ENCODE results near the gene STOX1. TPM values are rescaled to one million over a fixed set of nuclear protein-coding genes. Genes with fewer than 3 reads are reported as not detected.

The STOX1 gene
- total and polyA plus RNA-seq, 10 of the 15 experiments (the other 5 are each of a cell fraction or from before 2014, with no cell fraction given): 0.18 to 1.2 (median 0.67) TPM; not detected in 1

- H3K4me1 ChIP-seq (ENCODE audit: control insufficient read depth, insufficient read depth, low read length): no peaks in the 10 kb centered on the region
- POLR2A ChIA-PET: no interaction called here
- DNase-seq (ENCODE audit: low read depth, low spot score) (no peak), FAIRE-seq (no peak), ATAC-seq (no peak)
- no peak overlapping the region for H3K9ac ChIP-seq (ENCODE audit: control insufficient read depth, insufficient read depth, low read length)
- H3K4me3 ChIP-seq: no peak overlapping the region
- H3K27ac ChIP-seq (ENCODE audit: control insufficient read depth, insufficient read depth): no peak overlapping the region
- H3K36me3 ChIP-seq (ENCODE audit: control insufficient read depth in 2 of 2, insufficient read depth in 2 of 2, low read length in 1 of 2): no peaks in the 10 kb centered on the region
- intact Hi-C loops (cut with micrococcal nuclease; ENCODE audit: unreplicated experiment) (no loop called here), in situ Hi-C loops (cut with MboI) (no loop called here)
- no peaks in the 10 kb centered on the region for H3K79me2 ChIP-seq (ENCODE audit: control insufficient read depth, insufficient read depth, low read length)
- 61% methylated on average over 4 of the region's 4 CpGs for WGBS (ENCODE audit: insufficient coverage, insufficient replicate concordance, low lambda C conversion rate, missing lambda C conversion rate)
- no peaks in the 10 kb centered on the region for H4K20me1 ChIP-seq (ENCODE audit: control insufficient read depth, insufficient read depth)
- no TSS peak for BruUV-seq (replicated peaks)
- no peaks in the 10 kb centered on the region for H3K9me3 ChIP-seq (replicated peaks; ENCODE audit: control insufficient read depth, insufficient read depth, low read length)
- no peak overlapping the region for H2AFZ ChIP-seq (ENCODE audit: control insufficient read depth, low read depth, low read length)
- SMC1A ChIA-PET (ENCODE audit: uncharacterized antibody, unreplicated experiment): no interaction called here
- H3K27me3 ChIP-seq (replicated peaks in 1 of 2; ENCODE audit: control insufficient read depth in 2 of 2, insufficient read depth in 2 of 2, low read length in 1 of 2): no peaks in the 10 kb centered on the region
- H3K4me2 ChIP-seq (ENCODE audit: control insufficient read depth, insufficient read depth): no peak overlapping the region
- CTCF ChIA-PET: no interaction called here
- RAD21 ChIA-PET (ENCODE audit: unreplicated experiment): no interaction called here
- TF ChIP-seq CREM (IDR thresholded peaks at IDR 0.05; ENCODE audit: low read depth): no peak
- no peak for TF ChIP-seq YBX1 (IDR thresholded peaks at IDR 0.05)
- TF ChIP-seq PKNOX1 (IDR thresholded peaks at IDR 0.05): no peak
- no peak for TF ChIP-seq ATF2 (IDR thresholded peaks at IDR 0.05; ENCODE audit: low read length)
- TF ChIP-seq SIN3A (IDR thresholded peaks at IDR 0.05; ENCODE audit: low read depth, low read length): no peak
- no peak for TF ChIP-seq SMARCA5 (IDR thresholded peaks at IDR 0.05)
- no peak for TF ChIP-seq PRDM15 (CRISPR knock-in tag; IDR thresholded peaks at IDR 0.05)
- TF ChIP-seq PAX8 (IDR thresholded peaks at IDR 0.05): no peak
- no peak for TF ChIP-seq ELK1 (IDR thresholded peaks at IDR 0.05; ENCODE audit: low read depth, low read length)
- TF ChIP-seq CBX3 (IDR thresholded peaks at IDR 0.05; ENCODE audit: borderline replicate concordance, low read depth): no peak
- no peak for TF ChIP-seq HSF1 (IDR thresholded peaks at IDR 0.05; ENCODE audit: low read depth, low read length)
- TF ChIP-seq SKIL (IDR thresholded peaks at IDR 0.05; ENCODE audit: low read depth, poor library complexity, severe bottlenecking): no peak
Observed at GRCh38 chr10:68880181-68880580, 52.9 kb downstream of the STOX1 start.

Data from GM12878 (cell line).